A549 (cell line): ENCODE data around the gene SCRN2. TPM values are rescaled to one million over a fixed set of nuclear protein-coding genes. Genes with fewer than 3 reads are reported as not detected.

Source experiments
- ATAC-seq, 2 experiments: fragments of 200-7000 bp in 1 of 2; fragments of >200 bp in 1 of 2; cut with Nextera tagmentation in 1 of 2; cut with Tn5 transposase in 1 of 2; 3 replicates each; pipeline versions ENCODE4 v1.8.0 to v1.9.1; 2018 to 2020; ENCODE audit warnings: mild to moderate bottlenecking in 1 of 2, moderate library complexity in 1 of 2
- CTCF ChIA-PET: fragments of 300-600 bp; sonication (Branson Sonifier 250); formaldehyde crosslinking; extraction: SDS; loops from one replicate; lab custom pipeline; 2021; ENCODE audit warnings: antibody characterized with exemption, inconsistent platforms; lab: Yijun Ruan, JAX
- POLR2A ChIA-PET: fragments of 350-600 bp; formaldehyde crosslinking; extraction: SDS; loops from one replicate; lab custom pipeline; 2021; ENCODE audit warnings: antibody characterized with exemption, inconsistent platforms; lab: Yijun Ruan, JAX
- DNase-seq, 2 experiments: peaks; one replicate each; pipeline versions ENCODE4 v3.0.0 to v3.0.0-alpha.2; 2011 to 2016; ENCODE audit warnings: low read depth in 1 of 2, low spot score in 1 of 2
- FAIRE-seq: peaks from 2 replicates; lab custom pipeline; 2011; peaks lifted over from hg19 to GRCh38; lab: Jason Lieb, UNC
- H3K27ac ChIP-seq, 2 experiments: fragments of >200 bp; sonication (Bioruptor Twin); formaldehyde crosslinking; 3 replicates each; pipeline ENCODE4 v1.5.1; 2016 to 2017
- H3K4me1 ChIP-seq: fragments of >200 bp; sonication (Bioruptor Twin); formaldehyde crosslinking; 3 replicates; pipeline ENCODE4 v1.6.1; 2016
- H3K4me2 ChIP-seq: fragments of >200 bp; sonication (Bioruptor Twin); formaldehyde crosslinking; 3 replicates; pipeline ENCODE4 v1.6.1; 2016
- H3K4me3 ChIP-seq: fragments of >200 bp; sonication (Bioruptor Twin); formaldehyde crosslinking; 3 replicates; pipeline ENCODE4 v1.5.1; 2016
- H3K9me3 ChIP-seq: fragments of >200 bp; sonication (Bioruptor Twin); formaldehyde crosslinking; 3 replicates; pipeline ENCODE4 v1.6.1; 2016
- CBX2 ChIP-seq: fragments of 200-600 bp; sonication (generic); IDR thresholded peaks from 2 replicates; pipeline ENCODE4 v1.6.1; 2016; ENCODE audit warnings: low read depth, mild to moderate bottlenecking, borderline replicate concordance
- CBX8 ChIP-seq: fragments of 200-600 bp; sonication (generic); IDR thresholded peaks from 2 replicates; pipeline ENCODE4 v1.6.1; 2016
- CEBPB ChIP-seq, 2 experiments: fragments of >200 bp in 1 of 2; sonication (Bioruptor Twin) in 1 of 2; formaldehyde crosslinking in 1 of 2; IDR thresholded peaks; 2 replicates each; pipeline ENCODE4 v1.6.1; 2012 to 2016
- CTCF ChIP-seq: fragments of >200 bp; sonication (Bioruptor Twin); formaldehyde crosslinking; IDR thresholded peaks from 3 replicates; pipeline ENCODE4 v1.5.1; 2016
- FOSL2 ChIP-seq, 2 experiments: fragments of 450-650 bp in 1 of 2; fragments of >200 bp in 1 of 2; sonication (Bioruptor Twin) in 1 of 2; formaldehyde crosslinking; IDR thresholded peaks; 2 replicates each; pipeline versions ENCODE4 v1.5.0 to v1.6.1; 2016 to 2020; ENCODE audit warnings: mild to moderate bottlenecking in 1 of 2, moderate library complexity in 1 of 2
- HDAC2 ChIP-seq: fragments of 200-600 bp; sonication (generic); IDR thresholded peaks from 2 replicates; pipeline ENCODE4 v1.6.1; 2016
- HOXA7 ChIP-seq: fragments of 250-450 bp; sonication (Bioruptor Pico); IDR thresholded peaks from 2 replicates; pipeline ENCODE4 v1.5.0; 2020; ENCODE audit warnings: mild to moderate bottlenecking, moderate library complexity
- HOXB13 ChIP-seq: fragments of 250-450 bp; sonication (Bioruptor Pico); IDR thresholded peaks from 2 replicates; pipeline ENCODE4 v1.5.0; 2020; ENCODE audit warnings: low read depth, mild to moderate bottlenecking, moderate library complexity
- JUNB ChIP-seq: fragments of >200 bp; sonication (Bioruptor Twin); formaldehyde crosslinking; IDR thresholded peaks from 2 replicates; pipeline ENCODE4 v1.6.1; 2016
- KDM1A ChIP-seq: fragments of 200-600 bp; sonication (generic); IDR thresholded peaks from 2 replicates; pipeline ENCODE4 v1.6.1; 2016; ENCODE audit warnings: low read depth, mild to moderate bottlenecking
- MAFK ChIP-seq: fragments of 450-650 bp; IDR thresholded peaks from 2 replicates; pipeline ENCODE4 v1.6.1; 2014; ENCODE audit not compliant: partially characterized antibody
- MAX ChIP-seq: IDR thresholded peaks from 2 replicates; pipeline ENCODE4 v1.6.1; 2012
- MAZ ChIP-seq: fragments of 150-350 bp; IDR thresholded peaks from 2 replicates; pipeline ENCODE4 v1.6.1; 2014; ENCODE audit warnings: antibody characterized with exemption, low read depth, low read length, borderline replicate concordance
- NR3C1 ChIP-seq: fragments of >200 bp; sonication (Bioruptor Twin); formaldehyde crosslinking; IDR thresholded peaks from 3 replicates; pipeline ENCODE4 v1.6.1; 2017
- POLR2AphosphoS2 ChIP-seq: conservative IDR thresholded peaks from 2 replicates; pipeline ENCODE4 v1.6.1; 2012; ENCODE audit warnings: low read length, improper control_type of control experiment, inconsistent platforms
- RAD21 ChIP-seq, 2 experiments: fragments of >200 bp in 1 of 2; sonication (Bioruptor Twin) in 1 of 2; formaldehyde crosslinking in 1 of 2; IDR thresholded peaks in 1 of 2; conservative IDR thresholded peaks in 1 of 2; 2 replicates in 1 of 2; 3 replicates in 1 of 2; pipeline ENCODE4 v1.6.1; 2012 to 2018; ENCODE audit warnings: inconsistent platforms in 1 of 2
- RNF2 ChIP-seq: fragments of 200-600 bp; sonication (generic); IDR thresholded peaks from 2 replicates; pipeline ENCODE4 v1.6.1; 2016; ENCODE audit warnings: low read depth, mild to moderate bottlenecking, antibody characterized with exemption, moderate library complexity, borderline replicate concordance
- SREBF2 ChIP-seq: fragments of 450-650 bp; IDR thresholded peaks from 2 replicates; pipeline ENCODE4 v1.6.1; 2014; ENCODE audit warnings: mild to moderate bottlenecking, moderate library complexity
- USF2 ChIP-seq: fragments of 450-650 bp; IDR thresholded peaks from 2 replicates; pipeline ENCODE4 v1.6.1; 2014; ENCODE audit warnings: antibody characterized with exemption
- WGBS: methylation state at CpG from one replicate; pipeline ENCODE4 v1.1.6; 2017; ENCODE audit errors: missing lambda C conversion rate; 5-methylcytosine and 5-hydroxymethylcytosine counted together
- polyA plus RNA-seq, 4 experiments: library from polyadenylated mRNA; depleted of rRNA in 3 of 4; stranded (reverse); fragments of >200 nt; fragmentation: RNase III in 1 of 4; extraction: RNeasy Plus Mini Kit Qiagen cat#74134 plus additional on column Dnase treatment in 1 of 4; gene quantifications; 2 replicates in 3 of 4; 3 replicates in 1 of 4; pipeline ENCODE4 v1.2.3, GENCODE V29; 2011 to 2017

Gene SCRN2
- polyA plus RNA-seq, 2 of the 4 experiments (the other 2 are of a cell fraction) = 25.8 to 43.7 TPM

- DNase-seq (no peak), ATAC-seq (0 out of 6 replicates have a peak, but pooled peaks of 1 of the 2 experiments have one; percentile 11), FAIRE-seq (no peak)
- Histone ChIP-seq H3K27ac (no peak overlapping the region; a peak in 1 of 6 replicates), H3K4me1 (0 out of 3 replicates have a peak, but pooled peaks cover 6% of the 10 kb centered on the region), H3K4me3 (no peak overlapping the region), H3K9me3 (no peaks in the 10 kb centered on the region), H3K4me2 (no peak overlapping the region)
- CTCF ChIA-PET = interaction anchor here (0.9 to 17.0 kb wide), 5 partner anchors 9 to 76 kb away, joined by 4 to 224 read pairs (median 8); partner anchors contain the start of genes LRRC46, MRPL10, SCRN2 and SP6
- POLR2A ChIA-PET = interaction anchor here (1.0 kb wide), 1 partner anchor 23 kb away, joined by 3 read pairs; no protein-coding TSS in a partner anchor
- TF ChIP-seq HOXA7 (no peak), HOXB13 (CRISPR knock-in tag) (no peak), CTCF (no peak), CBX8 (no peak), CEBPB (IDR thresholded peaks at IDR 0.05) (no peak)
- TF ChIP-seq, all 56 proteins: peak for 0
- WGBS = 84% methylated on average over 9 of the region's 15 CpGs
Measured at GRCh38 chr17:47872651-47873161, 31.6 kb upstream of the SCRN2 start.

- no peak for ATAC-seq
- WGBS = 89% methylated on average over 23 of the region's 29 CpGs
- Histone ChIP-seq H3K4me3 (no peak overlapping the region), H3K9me3 (no peaks in the 10 kb centered on the region), H3K4me2 (no peak overlapping the region), H3K27ac (no peak overlapping the region; a peak in 1 of 6 replicates), H3K4me1 (0 out of 3 replicates have a peak, but pooled peaks cover 6% of the 10 kb centered on the region)
- no peak for FAIRE-seq
- TF ChIP-seq MAZ = no peak
- TF ChIP-seq RNF2 = no peak
- ChIA-PET CTCF (interaction anchor here (1.2 to 17.0 kb wide), 6 partner anchors 8 to 104 kb away, joined by 3 to 224 read pairs (median 6); partner anchors contain the start of genes SCRN2 and SP6), POLR2A (interaction anchor here (0.7 kb wide), 1 partner anchor 22 kb away, joined by 4 read pairs; no protein-coding TSS in a partner anchor)
- DNase-seq = no peak
Measured at GRCh38 chr17:47872019-47872650, 31.1 kb upstream of the SCRN2 start.

- DNase-seq = no peak
- TF ChIP-seq CBX2 (no peak), HDAC2 (no peak), FOSL2 (IDR thresholded peaks at IDR 0.05) (no peak), FOSL2 (CRISPR knock-in tag; IDR thresholded peaks at IDR 0.05) (no peak), JUNB (no peak), KDM1A (no peak), MAX (no peak), NR3C1 (no peak), MAFK (no peak), SREBF2 (no peak), USF2 (no peak), POLR2AphosphoS2 (no peak), RAD21 (conservative IDR thresholded peaks at IDR 0.05 in 1 of 2, IDR thresholded peaks at IDR 0.05 in 1 of 2) (no peak)
- no peak for ATAC-seq
- Histone ChIP-seq H3K4me3 (no peak overlapping the region), H3K4me1 (0 out of 3 replicates have a peak, but pooled peaks cover 6% of the 10 kb centered on the region), H3K4me2 (no peak overlapping the region), H3K9me3 (no peaks in the 10 kb centered on the region), H3K27ac (no peak overlapping the region)
- POLR2A ChIA-PET = interaction anchor here (0.8 kb wide), 1 partner anchor 25 kb away, joined by 4 read pairs; the partner anchor contains the start of gene SP2
- CTCF ChIA-PET = interaction anchor here (1.2 to 17.0 kb wide), 6 partner anchors 9 to 105 kb away, joined by 3 to 224 read pairs (median 4); partner anchors contain the start of genes SCRN2 and SP6
- FAIRE-seq = no peak
Measured at GRCh38 chr17:47871048-47871447, 30.0 kb upstream of the SCRN2 start.
